ENCODE measurements around the gene CELF3.
"Not testable (repeated sequence)": the region's sequence is repeated elsewhere in the genome, so short reads cannot be mapped to it uniquely, and the experiment has no call there.

CELF3 gene

GRCh38 chr1:151716771-151717631 lies at the start of gene CELF3:
Gene CELF3, minus strand, starts transcription at chr1:151716803. Its CDS starts 783 bp downstream, at chr1:151716020.
- no peak for DNase-seq

DNA sequence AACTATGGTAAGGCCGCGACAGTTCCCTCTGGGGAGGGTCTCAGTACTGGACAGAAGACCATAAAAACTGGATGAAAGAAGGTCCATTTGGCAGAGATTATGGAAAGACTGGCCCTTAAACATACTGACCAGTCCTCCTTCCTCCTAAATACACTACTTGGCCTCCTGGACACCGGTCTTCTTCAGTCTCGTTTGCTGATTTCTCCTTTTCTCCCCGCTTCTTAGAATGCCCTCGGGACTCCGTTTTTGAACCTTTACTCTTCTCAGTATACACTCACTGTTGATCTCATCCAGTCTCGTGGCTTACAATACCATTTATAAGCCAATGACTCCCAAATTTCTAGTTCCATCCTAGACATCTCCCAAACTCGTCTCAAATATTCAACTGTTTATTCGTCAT lies 47.4 kb upstream of the CELF3 start:
- no peak for DNase-seq

GRCh38 chr1:151762941-151763921 lies 46.6 kb upstream of the CELF3 start, which contains the start of gene MRPL9:
Gene MRPL9, minus strand, starts transcription at chr1:151763496. Its CDS starts 17 bp downstream, at chr1:151763479.
- DNase-seq, result peak; percentile 79

DNA sequence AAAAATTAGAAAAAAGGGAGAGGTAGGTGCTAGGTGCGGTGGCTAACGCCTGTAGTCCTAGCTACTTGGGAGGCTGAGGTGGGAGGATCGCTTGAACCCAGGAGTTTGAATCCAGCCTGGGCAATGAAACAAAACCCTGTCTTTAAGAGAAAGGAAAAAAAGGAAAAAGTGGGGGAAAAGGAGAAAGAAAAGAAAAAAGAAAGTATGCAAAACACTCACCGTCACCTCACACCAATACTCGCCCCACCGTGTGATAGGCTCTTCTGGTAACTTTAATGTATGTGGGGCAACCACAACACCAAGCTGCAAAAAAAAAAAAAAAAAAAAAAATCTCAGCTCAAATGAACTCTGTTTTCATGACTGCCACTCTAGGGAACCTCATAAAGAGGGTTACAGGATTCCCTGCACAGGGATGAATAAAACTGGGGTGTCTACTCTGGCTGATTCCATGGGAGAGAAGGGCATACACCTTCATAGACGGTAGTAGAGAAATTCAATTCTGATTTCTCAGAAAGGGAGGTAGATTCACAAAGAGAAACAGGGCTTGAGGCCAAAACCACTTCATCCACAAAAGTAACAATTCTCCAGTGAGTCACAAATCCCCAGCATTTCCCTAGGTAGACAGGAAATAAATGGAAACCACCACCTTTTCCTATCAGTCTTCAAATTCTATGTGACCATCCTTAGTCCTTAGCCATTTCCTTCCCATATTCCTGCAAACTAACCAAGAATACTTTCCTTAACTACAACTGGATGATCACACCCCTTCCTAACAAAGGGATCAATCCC lies 44.2 kb upstream of the CELF3 start:
- no peak for DNase-seq

GRCh38 chr1:151759241-151759640 lies 42.6 kb upstream of the CELF3 start:
- no peak for DNase-seq

- DNase-seq, result no peak
Observed at GRCh38 chr1:151756291-151756690, 39.7 kb upstream of the CELF3 start.

- no peak for DNase-seq
Observed at GRCh38 chr1:151741516-151741915, 24.9 kb upstream of the CELF3 start.

- no peak for DNase-seq
Observed at GRCh38 chr1:151739590-151740355, 23.2 kb upstream of the CELF3 start.

DNA sequence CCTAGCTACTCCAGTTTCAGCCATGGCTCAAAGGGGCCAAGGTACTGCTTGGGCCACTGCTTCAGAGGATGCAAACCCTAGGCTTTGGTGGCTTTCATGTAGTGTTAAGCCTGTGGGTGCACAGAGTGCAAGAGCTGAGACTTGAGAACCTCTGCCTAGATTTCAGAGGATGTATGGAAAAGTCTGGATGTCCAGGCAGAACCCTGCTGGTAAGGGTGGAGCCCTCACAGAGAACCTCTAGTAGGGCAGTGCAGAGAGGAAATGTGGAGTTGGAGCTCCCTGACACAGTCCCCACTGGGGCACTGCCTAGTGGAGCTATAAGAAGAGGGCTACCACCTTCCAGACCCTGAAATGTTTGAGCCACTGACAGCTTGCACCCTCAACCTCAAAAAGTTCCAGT lies 20.9 kb upstream of the CELF3 start:
- DNase-seq, result no peak

- DNase-seq, result no peak
Observed at GRCh38 chr1:151737026-151737425, 20.4 kb upstream of the CELF3 start.

GRCh38 chr1:151733995-151734394 lies 17.4 kb upstream of the CELF3 start:
- DNase-seq, result not testable (repeated sequence)

DNA sequence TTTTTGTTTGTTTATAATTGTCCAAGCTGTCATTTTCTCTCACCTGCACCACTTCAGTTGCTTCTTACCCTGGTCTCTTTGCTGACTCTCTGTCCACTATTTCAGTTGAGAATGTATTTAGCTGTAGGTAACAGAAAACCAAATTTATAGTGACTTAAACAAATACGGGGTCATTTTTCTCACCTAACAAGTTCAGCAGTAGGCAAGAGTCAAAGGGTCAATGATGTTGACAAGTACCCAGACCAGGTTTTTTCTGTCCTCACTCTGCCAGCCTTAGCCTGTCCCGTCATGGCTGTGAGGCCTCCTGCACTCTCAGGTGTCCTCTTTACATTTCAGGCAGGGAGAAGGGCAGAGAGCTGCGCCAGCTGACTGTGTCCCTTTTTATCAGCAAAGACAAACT lies 16.5 kb upstream of the CELF3 start:
- DNase-seq, result no peak

- no peak for DNase-seq
Observed at GRCh38 chr1:151729966-151730291, 13.3 kb upstream of the CELF3 start.

DNA sequence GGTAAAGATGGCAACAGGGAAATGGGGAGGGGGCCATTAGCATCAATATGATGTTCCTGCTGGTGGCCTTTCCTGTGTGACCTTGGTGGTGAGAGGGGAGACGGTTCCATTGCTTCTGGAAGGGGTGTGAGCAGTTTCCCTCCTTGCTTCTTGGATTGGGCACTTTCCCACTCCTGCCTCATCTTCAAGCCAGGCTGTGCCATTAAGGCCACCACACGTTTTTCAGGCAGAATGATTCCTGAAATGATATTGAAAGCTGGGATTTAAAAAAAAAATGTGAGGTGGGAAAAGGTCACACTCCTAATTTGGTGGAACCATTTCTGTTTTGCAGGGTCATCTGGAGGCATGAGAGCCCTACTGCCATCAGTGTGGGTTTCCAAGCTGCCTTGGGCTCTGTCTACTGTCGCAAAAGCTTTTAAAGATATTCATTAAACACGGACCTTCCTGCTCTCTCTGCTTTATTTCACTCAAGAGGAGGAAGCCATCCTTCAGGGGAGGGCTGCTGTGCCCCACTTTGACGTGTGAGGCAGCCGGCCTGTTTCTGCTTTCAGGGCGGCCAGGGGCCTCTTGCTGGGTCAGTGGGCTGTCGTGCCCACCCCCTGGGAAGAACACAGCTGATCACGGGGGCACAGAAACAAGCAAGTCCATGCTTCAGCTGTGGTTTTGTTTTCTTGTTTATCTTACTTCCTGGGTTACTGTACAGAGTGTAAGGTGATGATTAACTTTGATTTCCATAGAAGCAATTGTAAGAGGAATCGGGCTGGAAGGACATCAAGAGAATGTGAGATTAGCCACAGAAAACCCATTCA lies 12.8 kb upstream of the CELF3 start:
- no peak for DNase-seq

GRCh38 chr1:151728151-151729054 lies 11.8 kb upstream of the CELF3 start:
- DNase-seq, result no peak

- no peak for DNase-seq
Observed at GRCh38 chr1:151723726-151724370, 7.2 kb upstream of the CELF3 start.

GRCh38 chr1:151721788-151722510 lies 5.3 kb upstream of the CELF3 start:
- no peak for DNase-seq

DNA sequence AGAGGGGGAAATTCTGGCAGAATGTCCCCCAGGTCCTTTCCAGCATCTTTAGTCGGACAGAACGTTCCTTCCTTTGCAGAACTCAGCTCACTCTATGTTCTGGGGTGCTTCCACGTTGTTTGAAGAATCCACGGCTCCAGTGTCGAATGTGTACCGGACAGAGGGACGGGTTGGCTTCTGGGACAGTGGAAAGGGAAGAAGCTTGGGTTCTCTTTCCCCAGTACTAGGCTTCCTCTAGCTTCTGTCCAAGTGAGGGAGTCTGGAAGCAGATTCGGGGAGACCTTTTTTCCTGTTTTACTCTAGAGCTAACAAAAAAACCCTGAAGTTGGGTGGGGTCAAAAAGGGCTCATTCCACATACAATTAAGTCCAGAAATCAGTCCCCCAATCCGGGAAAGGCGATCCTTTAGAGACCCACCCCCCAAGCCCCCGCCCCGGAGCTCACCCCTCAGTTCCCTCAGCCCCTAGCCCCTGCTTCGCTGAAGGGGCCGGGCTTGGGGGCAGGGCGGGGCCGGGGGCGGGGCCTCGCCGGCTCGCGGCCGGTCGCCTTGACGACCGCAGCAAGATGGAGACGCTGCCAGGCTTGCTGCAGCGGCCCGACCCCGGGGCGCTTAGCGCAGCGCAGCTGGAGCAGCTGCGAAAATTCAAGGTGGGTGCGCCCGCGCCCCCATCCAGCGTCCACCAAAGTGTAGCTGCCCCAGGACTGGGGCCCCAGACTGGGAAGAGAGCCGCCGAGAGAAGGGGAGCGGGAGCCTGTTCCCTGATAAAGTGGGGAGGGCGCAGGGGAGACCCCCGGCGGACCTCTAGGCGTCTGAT lies 4.6 kb upstream of the CELF3 start, which contains the start of gene RIIAD1:
Gene RIIAD1 (plus strand): TSS at position 549 of the 814 bp plus-strand sequence. CDS start 15 bp downstream, at position 564.
- no peak for DNase-seq

All from NCI-H1048 (cell line).